HG03060 (cell line): ENCODE data around the gene ARID1B.

Experiments
- ATAC-seq: cut with Tn5 transposase; IDR thresholded peaks from one replicate; pipeline ENCODE4 v1.9.1; 2021; ENCODE audit warnings: low read depth, moderate number of reproducible peaks; ENCODE audit not compliant: unreplicated experiment

ARID1B gene

DNA sequence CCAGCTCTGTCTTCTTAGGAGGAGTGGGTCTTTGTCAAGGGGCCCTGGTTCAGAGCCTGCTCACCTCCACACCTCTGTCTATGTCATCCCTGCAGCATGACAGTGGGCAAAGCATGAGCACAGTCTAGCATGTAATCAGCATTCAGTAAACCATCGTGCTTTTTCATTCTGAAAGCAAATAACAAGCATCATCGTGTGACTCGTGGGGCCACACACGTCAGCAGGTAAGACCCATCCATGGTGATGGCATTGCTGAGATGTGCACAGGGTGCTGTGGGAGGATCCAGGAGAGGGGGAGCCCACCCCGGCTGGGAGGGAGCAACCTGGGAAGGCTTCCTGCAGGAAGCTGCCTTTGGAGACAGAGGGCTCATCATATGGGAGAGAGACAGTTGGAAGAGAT, 439.4 kb downstream of the ARID1B start:
- ATAC-seq: no peak

DNA sequence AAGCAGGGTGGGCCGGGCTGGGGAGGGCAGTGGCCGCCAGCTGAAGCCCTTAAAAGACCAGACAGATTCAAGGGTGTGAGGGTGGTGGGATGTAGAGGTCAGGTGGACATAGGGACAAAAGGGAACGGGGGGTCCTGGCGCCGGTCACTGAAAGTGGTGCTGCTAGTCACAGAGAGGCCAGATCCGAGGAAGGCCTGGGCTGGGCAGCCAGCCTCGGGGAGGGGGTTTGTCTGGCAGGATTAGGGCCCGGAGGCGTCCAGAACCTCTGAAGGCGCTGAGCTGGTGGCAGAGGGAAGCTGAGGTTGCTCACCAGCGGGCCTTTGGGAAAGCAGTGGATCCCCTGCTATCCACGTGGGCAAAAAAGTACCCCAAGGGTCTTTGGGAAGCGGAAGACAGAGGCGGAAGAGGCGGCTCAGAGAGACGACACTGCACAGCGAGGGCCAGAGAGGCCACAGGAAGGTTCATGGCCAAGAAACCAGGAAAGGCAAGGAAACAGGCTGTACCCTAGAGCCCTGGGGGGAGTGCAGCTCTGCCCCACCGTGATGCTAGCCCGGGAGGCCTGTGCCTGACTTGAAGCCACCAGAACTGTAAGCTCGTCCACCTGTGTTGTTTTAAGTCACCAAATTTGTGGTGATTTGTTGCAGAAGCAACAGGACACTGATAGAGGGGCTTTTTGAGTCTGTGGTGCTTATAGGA, 440.2 kb downstream of the ARID1B start:
- ATAC-seq: no peak

DNA sequence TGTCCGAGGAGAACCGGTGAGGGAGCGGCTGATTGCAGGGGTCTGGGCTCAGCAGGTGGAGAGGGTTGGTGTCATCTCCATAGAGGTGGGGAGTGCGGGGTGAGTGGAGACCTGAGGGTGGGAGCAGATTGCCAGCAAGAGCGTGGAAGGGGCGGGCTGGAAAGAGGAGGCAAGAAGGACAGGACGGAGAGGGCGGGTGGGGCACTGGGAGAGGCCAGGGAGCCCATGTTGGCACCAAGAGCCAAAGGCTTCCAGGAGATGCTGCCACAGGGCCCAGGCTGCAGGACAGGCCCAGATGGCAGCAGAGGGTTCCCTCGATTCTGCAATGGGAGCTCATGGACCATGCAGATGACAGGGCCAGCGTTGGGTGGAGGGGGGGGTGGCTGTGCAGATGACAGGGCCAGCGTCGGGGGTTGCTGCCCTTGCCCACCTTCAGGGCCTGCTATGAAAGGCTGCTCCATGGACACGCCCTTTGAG, 440.8 kb downstream of the ARID1B start:
- no peak for ATAC-seq

DNA sequence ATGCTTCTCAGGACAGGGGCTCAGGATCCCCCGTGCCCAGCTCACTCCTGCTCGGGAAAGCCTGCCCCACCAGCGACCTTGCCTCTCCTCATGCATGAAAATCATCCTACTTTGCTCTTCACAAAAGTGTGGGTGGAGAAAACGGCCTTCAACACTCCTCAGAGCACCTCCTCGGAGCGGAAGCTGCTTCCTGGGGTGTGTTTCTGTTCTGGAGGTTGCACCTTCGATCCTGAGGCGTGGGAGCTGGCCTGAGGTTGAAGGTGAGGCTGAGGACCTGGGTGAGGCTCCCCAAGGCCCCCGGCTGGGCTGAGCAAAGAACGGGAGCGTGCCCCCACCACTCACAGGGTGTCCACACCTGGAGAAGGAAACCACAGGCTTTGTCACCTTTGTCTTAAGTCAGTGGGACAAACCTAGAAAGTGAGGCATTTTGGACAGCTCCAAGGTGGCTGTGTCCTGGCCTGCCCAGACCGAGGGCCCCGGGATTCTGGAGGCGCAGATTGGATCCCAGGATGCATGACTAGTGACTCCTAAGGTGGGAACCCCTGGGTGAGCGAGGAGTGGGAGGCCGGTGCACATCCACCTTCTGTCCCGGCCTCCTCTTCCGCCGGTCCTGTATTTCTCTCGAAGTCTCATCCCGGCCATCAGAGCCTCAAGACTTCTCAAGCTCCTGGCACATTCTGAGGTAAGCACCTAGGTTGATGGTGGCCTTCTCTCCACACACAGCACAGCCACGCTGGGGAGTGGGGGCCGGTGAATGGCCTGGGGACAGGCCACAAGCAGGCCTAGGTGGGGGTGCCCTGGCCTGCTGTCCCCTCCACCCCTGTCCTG, 441.4 kb downstream of the ARID1B start:
- no peak for ATAC-seq

DNA sequence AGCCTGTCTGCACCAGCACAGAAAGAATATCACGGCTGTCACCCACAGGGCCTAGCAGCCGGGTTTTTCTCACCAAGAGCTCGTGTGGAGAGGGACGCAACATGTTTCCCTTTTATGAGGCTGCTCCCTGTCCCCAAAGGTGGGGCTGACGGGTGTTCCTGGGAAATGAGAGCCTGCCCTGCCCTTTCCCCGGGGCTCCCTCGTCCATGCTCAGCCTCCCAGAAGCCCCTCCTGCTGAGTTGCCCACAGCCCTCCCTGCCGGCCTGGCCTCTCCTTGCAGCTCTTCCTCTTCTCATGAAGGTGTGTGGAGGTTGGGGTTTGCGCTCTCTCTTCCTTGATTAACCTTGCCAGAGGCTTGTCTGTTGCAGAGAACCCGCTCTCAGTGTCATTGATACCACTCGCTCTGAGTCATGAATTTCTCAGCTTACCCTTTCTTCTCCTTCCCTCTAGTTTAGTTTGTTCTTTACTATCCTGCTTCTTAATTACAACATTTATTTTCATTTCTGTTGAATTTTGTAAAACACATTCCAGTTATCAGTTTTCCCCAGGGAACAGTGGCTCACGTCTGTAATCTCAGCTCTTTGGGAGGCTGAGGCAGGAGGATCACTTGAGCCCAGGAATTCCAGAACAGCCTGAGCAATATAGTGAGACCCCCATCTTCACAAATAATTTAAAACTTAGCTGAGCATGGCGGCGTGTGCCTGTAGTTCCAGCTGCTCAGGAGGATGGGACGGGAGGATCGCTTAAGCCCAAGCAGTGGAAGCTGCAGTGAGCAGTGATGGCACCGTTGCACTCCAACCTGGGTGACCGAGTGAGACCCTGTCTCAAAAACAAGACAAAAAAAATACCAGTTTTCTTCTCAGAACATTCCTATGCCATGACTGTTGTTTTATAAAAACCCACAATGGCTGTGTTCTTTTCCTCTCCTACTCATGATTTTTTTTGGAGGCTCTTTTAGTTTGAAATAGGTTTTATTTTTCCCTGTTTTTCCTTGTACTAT, 442.3 kb downstream of the ARID1B start:
- no peak for ATAC-seq

DNA sequence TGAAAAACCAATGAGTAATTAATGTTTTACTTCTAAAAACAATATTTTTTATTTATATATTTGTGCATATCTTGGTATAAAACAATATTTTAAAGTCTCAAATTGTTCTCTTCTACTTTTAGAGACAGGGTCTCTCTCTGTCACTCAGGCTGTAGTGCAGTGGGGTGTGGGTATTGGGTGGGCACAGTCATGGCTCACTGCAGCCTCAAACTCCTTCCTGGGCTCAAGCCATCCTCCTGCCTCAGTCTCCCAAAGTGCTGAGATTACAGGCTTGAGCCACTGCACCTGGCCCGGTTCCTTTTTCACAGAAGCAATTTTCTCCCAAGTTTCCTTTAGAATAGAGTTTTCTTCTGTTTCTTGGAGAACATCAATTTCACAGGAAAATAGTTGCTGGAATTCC, 443.3 kb downstream of the ARID1B start:
- ATAC-seq: no peak

DNA sequence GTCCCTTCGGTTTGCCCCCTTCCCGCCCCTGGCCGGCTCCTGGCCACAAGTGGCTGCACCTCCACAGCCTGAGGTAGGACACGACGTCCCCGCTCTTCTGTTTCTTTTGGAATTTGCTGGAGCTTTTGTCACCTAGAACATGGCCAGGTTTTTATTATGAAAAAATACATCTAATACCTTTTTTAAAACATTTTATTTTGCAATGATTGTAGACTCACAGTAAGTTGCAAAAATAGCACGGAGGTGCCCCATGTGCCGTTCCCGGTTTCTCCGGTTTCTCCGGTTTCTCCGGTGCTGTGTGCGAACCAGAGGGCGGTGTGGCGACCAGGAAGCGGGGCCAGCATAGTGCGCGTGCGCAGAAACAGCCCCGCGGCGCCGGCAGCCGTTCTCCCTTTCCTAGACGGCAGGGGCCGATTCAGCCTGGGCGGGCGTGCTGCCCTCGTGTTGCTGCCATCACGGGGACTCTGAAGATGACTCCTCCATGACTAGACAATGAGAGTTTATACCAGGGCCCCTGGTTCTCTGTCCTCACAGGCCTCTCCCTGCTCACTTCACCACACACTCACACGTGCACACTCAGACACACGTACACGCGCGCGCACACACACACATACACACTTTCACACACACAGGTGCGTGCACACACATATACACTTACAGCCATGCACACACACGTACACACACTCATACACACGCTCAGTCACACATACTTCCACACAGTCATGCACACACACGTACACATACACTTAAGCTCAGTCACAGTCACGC, 444.1 kb downstream of the ARID1B start:
- no peak for ATAC-seq

DNA sequence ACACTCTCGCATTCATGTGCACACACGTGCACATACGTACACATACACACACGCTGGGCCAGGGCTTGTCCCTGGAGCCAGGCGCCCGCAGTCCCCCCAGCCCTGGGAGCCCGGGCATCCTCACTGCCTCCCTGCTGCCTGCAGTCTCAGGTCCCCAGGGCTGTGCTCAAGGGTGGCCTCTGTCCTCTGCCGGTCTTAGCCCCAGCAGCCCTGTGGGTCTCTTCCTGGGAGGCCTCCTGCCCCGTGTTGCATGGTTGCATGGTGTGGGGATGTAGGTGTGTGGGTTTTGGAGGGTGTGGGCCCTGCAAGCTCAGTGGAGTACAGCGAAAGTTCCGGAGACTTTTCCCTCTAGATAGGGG, 444.6 kb downstream of the ARID1B start:
- no peak for ATAC-seq

DNA sequence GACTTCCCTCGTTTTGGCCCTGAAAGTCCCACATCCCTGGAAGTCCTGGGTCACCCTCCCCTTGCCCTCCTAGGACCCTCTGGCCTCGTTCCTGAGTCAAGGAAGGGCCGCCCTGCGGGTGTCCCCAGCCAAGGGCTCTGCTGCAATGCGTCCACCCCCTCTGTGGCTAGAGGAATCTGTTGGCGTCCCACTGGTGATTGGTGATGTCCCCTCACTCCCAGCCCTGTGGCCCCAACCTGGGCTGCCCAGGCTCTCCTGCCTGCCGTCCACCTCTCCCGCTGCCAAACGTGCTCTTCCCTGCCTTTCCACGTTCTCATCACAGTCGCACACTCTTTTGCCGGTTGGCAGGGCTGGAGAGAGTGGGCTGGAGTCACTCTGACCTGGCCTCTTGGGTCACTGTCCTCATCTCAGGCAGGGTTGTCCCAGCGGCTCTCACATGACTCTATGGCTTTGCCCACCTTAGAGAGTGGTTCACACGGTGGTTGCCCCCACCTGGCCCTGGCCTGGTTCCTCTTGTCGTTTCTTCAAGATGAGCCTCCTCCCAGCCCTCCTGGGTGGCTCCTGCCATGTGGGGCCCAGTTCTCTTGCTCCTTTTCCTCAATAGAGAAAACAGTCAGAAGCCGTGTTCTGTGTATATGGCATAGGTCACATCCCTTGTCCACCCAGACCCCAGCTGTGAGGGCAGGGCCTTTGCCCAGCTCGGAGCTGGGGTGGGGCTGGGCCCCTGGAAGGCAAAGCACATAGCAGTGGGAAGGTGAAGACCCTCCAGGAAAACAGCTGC, 445.2 kb downstream of the ARID1B start:
- no peak for ATAC-seq

DNA sequence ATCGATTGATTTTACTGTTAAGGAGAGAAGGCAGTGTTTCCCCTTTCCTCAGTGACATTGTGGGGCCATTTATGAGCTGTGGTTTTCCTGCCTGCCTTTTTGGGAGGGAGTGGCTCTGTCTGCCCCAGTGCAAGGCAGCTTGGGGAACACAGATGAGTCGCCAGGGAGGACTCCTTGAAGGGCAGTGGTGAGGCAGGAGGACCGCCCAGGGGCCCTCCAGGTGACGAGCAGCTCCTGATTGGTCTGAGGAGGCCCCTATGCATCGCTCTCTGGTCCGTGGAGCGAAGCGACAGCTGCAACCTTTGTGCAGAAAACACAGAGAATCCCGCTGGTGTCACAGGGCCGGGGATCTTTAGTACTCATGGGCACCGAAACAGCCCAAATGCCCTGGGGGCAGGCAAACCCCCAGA, 445.8 kb downstream of the ARID1B start:
- no peak for ATAC-seq

DNA sequence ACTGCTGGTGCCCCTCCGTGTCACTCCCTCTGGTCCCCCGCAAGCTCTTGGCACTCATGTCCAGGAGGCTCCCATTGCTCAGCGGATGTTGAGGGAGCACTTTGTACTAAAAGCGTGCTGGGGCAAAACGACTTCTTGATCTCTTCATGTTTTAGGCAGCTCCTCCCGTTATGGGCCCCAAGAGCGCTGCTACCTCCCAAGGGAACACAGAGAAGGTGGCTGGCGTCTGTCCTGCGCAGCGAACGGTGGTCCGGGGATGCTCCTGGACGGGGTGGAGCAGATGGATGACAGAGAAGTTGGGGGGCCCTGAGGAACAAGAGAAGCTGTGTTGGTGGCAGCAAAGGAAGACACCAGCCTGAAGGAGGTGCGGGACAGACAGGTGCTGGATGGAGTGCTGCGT, 446.3 kb downstream of the ARID1B start:
- ATAC-seq: no peak

DNA sequence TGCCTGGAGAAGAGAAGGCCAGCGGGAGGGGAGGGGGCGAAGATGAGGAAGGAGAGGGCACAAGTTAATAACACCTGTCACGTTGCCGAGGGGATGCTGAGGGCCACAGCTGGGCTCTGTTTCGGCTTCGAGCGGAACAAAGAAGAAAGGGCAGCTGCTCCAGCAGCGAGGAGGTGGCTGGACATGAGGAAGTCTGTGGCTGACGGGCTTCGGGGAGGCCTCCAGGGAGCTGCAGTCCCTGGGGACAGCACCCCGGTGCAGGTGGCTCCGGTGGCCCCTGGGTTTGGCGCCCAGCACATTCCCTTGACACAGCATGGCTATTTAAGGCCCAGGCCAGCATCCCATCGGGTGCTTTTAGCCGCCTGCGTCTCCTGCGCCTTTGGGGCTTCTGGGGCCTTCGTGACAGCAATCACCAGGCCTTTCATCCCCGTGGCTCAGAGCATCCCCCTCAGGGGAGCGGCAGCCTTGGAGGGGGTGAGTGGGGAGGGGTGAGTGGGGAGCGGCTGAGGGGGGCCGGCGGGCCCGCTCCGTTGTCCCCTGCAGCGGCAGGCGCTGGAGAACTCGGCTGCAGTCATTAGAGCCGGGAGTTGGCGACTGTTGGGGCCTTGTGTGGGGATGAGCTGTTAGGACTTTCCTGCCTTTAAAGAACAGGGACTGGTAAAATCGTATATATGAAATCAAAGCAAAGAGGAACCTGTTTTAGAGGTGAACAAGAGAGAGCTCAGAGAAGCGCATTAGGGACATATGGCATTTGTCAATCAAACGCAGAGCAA, 447.2 kb downstream of the ARID1B start:
- ATAC-seq: no peak

DNA sequence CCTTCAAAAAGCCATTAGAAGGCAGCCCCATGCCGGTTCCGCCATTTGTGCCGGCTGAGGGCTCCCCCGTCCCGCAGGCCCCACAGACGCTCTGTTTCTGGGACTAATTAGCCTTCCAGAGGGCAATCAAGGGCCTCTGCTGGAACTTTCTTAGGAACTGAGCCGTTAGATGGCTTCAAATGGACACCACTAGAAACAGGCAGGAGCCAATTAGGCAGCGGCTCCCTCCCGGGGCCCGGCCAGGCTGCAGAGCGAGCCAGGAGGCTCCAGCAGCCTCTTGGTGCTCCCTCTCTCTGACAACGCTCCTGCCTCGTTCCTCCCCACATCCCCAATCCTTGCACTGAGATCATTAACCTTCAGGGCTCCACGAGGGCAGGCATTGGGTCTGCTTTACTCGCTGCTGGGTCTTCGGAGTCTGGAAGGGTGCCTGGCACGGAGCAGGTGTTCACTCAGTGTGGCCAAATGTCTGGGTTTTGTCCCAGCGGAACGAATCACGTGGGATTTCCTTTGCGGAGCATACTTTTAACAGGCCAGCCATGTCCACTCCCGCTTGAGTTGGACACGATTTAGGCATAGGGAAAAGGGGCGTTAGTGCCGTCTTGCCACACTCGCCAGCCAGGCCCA, 447.9 kb downstream of the ARID1B start:
- no peak for ATAC-seq

DNA sequence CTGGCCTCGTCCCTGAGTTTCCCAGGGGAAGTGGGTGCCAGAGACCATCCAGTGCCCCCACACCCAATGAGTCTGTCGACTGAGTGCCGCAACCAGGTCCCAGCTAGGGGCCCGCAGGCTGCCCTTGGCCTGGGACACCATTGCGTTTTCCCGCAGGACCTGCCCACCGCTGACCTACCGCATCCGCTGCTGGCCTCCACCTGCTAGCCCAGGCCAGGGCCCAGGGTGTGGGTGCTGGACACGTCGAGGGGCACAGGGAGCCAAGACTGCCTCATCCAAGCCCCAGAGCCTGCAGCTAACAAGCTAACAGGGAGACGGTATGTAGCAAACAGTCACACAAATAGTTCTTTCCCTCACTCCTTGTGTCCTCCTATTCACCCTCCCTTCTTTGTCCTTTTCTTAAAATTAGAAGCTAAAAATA, 448.4 kb downstream of the ARID1B start:
- ATAC-seq: no peak

DNA sequence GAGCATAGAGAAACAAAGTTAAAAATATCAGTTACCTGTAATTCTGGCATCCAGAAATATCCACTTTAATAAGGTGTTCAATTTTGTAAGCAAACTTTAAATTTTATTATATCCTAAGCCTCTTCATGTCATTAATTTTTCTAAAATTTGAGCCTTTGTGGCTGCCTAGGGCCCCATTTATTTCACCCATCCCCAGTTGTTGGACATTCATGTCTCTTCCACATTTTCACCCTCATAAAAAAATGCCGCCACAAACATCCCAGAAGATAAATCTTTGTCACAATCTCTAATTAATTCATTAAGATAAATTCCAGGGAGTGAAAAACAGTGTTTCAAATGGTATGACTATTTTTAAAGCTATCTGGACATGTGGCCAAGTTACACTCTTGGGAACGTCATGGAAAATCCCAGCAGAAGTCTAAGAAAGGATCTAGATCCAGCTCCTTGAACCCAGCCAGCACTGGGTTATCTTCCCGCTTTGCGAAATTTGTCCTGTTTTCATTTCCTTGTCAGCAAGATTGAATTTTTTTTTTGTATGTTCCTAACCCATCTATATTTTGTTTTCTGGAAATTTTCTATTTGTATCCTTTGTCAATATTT, 448.9 kb downstream of the ARID1B start:
- ATAC-seq: no peak

DNA sequence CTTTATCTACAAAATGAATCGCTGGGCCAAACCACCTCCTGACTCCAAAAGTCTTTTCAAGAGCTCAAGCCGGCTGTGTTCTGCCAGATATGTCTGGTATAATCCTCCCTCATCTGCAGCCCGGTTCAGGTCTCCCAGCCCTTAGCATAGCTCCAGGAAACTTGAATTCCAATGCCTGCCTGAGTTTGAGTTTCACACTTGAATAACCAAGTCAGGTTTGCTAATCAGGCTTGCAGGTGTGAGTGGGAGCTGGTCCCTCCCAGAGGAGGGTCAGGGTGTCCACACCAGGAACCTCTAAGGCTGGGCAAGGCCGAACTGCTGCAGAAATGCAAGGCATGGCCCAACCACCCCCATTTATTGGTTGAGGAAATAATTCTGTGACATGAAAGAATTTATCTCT, 449.6 kb downstream of the ARID1B start:
- no peak for ATAC-seq

DNA sequence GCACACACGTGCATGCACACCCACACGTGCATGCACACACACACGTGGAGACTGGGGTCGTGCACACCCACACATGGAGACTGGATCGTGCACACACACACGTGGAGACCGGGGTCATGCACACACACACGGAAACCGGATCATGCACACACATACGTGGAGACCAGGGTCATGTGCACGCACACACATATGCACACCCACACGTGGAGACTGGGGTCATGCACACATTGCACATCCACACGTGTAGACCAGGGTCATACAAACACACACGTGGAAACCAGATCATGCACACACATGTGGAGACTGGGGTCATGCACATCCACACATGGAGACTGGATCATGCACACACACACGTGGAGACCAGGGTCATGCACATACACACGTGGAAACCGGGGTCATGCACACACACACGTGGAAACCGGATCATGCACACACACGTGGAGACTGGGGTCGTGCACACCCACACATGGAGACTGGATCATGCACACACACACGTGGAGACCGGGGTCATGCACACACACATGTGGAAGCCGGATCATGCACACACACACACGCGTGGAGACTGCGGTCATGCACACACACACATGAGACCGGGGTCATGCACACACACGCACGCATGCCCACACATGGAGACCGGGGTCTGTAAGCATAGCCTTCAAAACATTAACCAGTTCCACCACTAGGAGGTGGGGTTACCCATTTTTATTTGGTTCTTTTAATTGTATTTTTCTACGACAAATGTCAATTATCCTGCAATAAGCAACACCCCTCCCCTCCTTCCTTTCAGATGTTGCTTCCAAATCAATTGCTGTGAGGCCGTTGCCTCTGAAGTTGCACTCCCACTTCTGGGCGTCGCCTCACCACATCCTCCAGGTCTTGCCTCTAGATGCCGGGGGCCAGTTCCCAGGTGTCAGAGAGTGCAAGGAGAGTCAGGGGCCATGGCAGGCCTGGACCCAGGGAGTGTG, 450.3 kb downstream of the ARID1B start:
- no peak for ATAC-seq
